Naive thymus-derived CD4-positive, alpha-beta T cell (primary cell): ENCODE results near the gene TBC1D1. TPM values are rescaled to one million over a fixed set of nuclear protein-coding genes. Genes with fewer than 3 reads are reported as not detected.

ENCODE experiments used
- ATAC-seq: fragments of 150-1000 bp; cut with Tn5 transposase; 2 replicates; pipeline ENCODE4 v1.10.0; 2021; ENCODE audit warnings: mild to moderate bottlenecking, moderate library complexity
- CTCF ChIA-PET: fragments of 350-600 bp; sonication (Branson Sonifier 250); formaldehyde crosslinking; loops from one replicate; lab custom pipeline; 2021; ENCODE audit warnings: antibody characterized with exemption; lab: Charles Lee
- POLR2A ChIA-PET: fragments of 350-600 bp; sonication (Branson Sonifier 250); formaldehyde crosslinking; loops from one replicate; lab custom pipeline; 2021; ENCODE audit warnings: antibody characterized with exemption, inconsistent platforms; lab: Charles Lee
- DNase-seq, 9 donors: peaks; one replicate each; pipeline versions ENCODE4 v3.0.0 to v3.0.0-alpha.2; 2020 to 2022; ENCODE audit warnings: mixed read lengths in 1 of 9
- H3K27ac ChIP-seq: one replicate; pipeline ENCODE4 v1.7.0; 2013; ENCODE audit warnings: mild to moderate bottlenecking, low read depth, low read length, moderate library complexity
- H3K27me3 ChIP-seq, 2 donors: one replicate each; pipeline ENCODE4 v1.7.0; 2013; ENCODE audit warnings: low read length in 2 of 2, mild to moderate bottlenecking in 2 of 2, moderate library complexity in 2 of 2; ENCODE audit not compliant: control insufficient read depth in 2 of 2, insufficient read depth in 2 of 2
- H3K36me3 ChIP-seq, 3 experiments: 1 replicate in 2 of 3; 2 replicates in 1 of 3; pipeline ENCODE4 v1.7.0; 2013; ENCODE audit warnings: low read length in 3 of 3, mild to moderate bottlenecking in 3 of 3, moderate library complexity in 1 of 3; ENCODE audit not compliant: insufficient read depth in 3 of 3, control insufficient read depth in 2 of 3
- H3K4me1 ChIP-seq, 2 donors: one replicate each; pipeline ENCODE4 v1.7.0; 2013; ENCODE audit warnings: low read length in 2 of 2, mild to moderate bottlenecking in 2 of 2, moderate library complexity in 1 of 2; ENCODE audit not compliant: control insufficient read depth in 2 of 2, insufficient read depth in 2 of 2
- H3K4me3 ChIP-seq: 2 replicates; pipeline ENCODE4 v1.7.0; 2013; ENCODE audit warnings: mild to moderate bottlenecking, low read length
- H3K9me3 ChIP-seq, 3 experiments: 1 replicate in 2 of 3; 2 replicates in 1 of 3; pipeline ENCODE4 v1.7.0; 2013; ENCODE audit warnings: low read length in 3 of 3; ENCODE audit not compliant: control insufficient read depth in 2 of 3
- H3K27ac Mint-ChIP-seq, 9 donors: one replicate each; pipeline ENCODE4 v1.8.0; 2020 to 2022; ENCODE audit warnings: mixed read lengths in 9 of 9, mild to moderate bottlenecking in 8 of 9, moderate library complexity in 5 of 9, inconsistent platforms in 2 of 9
- H3K27me3 Mint-ChIP-seq, 5 donors: one replicate each; pipeline ENCODE4 v1.8.0; 2021 to 2022; ENCODE audit warnings: mixed read lengths in 5 of 5, mild to moderate bottlenecking in 1 of 5
- H3K36me3 Mint-ChIP-seq, 5 donors: one replicate each; pipeline ENCODE4 v1.8.0; 2020 to 2022; ENCODE audit warnings: mixed read lengths in 5 of 5, mild to moderate bottlenecking in 3 of 5, inconsistent platforms in 1 of 5
- H3K4me1 Mint-ChIP-seq, 7 donors: one replicate each; pipeline ENCODE4 v1.8.0; 2020 to 2022; ENCODE audit warnings: mixed read lengths in 7 of 7, mild to moderate bottlenecking in 3 of 7, inconsistent platforms in 1 of 7
- H3K4me3 Mint-ChIP-seq, 10 donors: one replicate each; pipeline ENCODE4 v1.8.0; 2020 to 2022; ENCODE audit warnings: mild to moderate bottlenecking in 10 of 10, mixed read lengths in 10 of 10, moderate library complexity in 6 of 10, inconsistent platforms in 2 of 10
- H3K9me3 Mint-ChIP-seq, 11 donors: one replicate each; pipeline ENCODE4 v1.8.0; 2020 to 2022; ENCODE audit warnings: mixed read lengths in 11 of 11, mild to moderate bottlenecking in 4 of 11, inconsistent platforms in 1 of 11, moderate library complexity in 1 of 11
- intact Hi-C, 2 donors: fragments of 100-400 bp; cut with micrococcal nuclease; formaldehyde crosslinking; loops; one replicate each; pipeline ENCODE4 v1.15.1; 2023
- polyA plus RNA-seq, 2 donors: library from polyadenylated mRNA; unstranded; fragments of 300-500 nt; fragmentation: Illumina TruSeq; gene quantifications; one replicate each; pipeline ENCODE4 v1.2.3, GENCODE V29; 2021
- total RNA-seq, 6 experiments: library from RNA in 5 of 6; stranded (reverse) in 5 of 6; gene quantifications; 1 replicate in 5 of 6; 2 replicates in 1 of 6; pipeline ENCODE4 v1.2.3 and lab custom pipeline; 2021 to 2026

The TBC1D1 gene
- total and polyA plus RNA-seq, 7 experiments from 2014 or later = 19.4 to 66.8 (median 46.9) TPM

DNA sequence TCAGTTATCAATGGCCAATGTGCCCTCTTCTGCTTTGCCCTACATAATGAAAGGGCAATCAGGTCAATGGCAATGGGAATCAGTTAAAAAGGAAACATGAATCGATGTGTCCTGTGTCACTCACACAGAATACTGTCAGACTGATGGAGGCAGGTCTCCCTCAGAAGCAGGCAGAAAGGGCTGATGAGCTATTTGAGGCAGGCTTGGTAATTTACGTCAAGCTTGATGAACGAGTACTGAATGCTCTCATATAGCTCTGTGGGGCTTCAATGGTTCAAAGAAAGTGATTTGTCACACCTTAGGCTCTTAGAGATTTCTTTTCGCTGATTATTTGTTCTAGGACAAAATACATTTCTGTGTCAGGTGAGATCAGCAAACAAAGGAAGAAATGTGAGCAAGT lies 22.6 kb upstream of the TBC1D1 start:
- DNase-seq = no peak
- Histone ChIP-seq H3K36me3 (peaks cover 0 to 12% (median 0%) of the 10 kb centered on the region in 3 experiments), H3K9me3 (no peaks in the 10 kb centered on the region), H3K4me3 (no peak overlapping the region), H3K27ac (no peak overlapping the region), H3K4me1 (peaks cover 0 to 5% of the 10 kb centered on the region in 2 donors), H3K27me3 (no peaks in the 10 kb centered on the region)
- H3K9me3 Mint-ChIP-seq = no peaks in the 10 kb centered on the region
- H3K4me3 Mint-ChIP-seq = no peak overlapping the region
- POLR2A ChIA-PET = no interaction called here
- CTCF ChIA-PET = no interaction called here
- ATAC-seq = no peak
- no peak overlapping the region for H3K27ac Mint-ChIP-seq
- H3K27me3 Mint-ChIP-seq = no peaks in the 10 kb centered on the region
- intact Hi-C loops = no loop called here
- peaks cover 11 to 35% (median 27%) of the 10 kb centered on the region in 5 donors for H3K36me3 Mint-ChIP-seq
- peaks cover 0 to 21% (median 17%) of the 10 kb centered on the region in 7 donors for H3K4me1 Mint-ChIP-seq

DNA sequence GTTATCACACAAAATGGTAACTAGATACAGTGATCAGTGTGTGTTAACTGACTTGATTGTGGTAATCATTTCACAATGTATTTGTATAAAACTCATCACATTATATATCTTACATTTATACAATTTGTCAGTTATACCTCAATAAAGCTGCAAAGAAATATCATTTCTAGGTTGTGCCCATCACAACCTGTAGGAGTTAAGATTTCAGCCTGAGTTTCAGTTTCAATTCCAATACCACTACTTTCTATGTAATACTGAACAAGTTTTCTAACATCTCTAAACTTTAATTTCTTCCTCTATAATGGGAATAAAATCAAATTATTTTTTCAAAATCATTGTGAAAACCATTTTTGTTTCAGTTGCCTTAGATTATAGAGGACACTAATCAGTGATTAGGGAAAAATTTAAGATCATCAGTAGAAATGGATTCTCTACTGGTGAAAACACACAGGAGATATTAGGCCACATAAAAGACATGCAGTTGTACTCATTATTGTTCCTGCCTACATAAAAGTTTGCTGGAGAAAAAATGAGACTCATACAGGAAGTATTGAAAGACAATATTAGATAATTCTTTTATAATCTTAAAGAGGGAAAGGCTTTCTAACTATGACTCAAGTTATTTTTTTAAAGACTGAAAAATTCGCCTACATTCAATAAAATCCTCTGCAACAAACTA lies 18.4 kb upstream of the TBC1D1 start:
- Mint-ChIP-seq H3K36me3 (peaks cover 6 to 22% (median 14%) of the 10 kb centered on the region in 5 donors), H3K4me1 (peaks cover 0 to 25% (median 21%) of the 10 kb centered on the region in 7 donors), H3K4me3 (no peak overlapping the region), H3K9me3 (no peaks in the 10 kb centered on the region), H3K27ac (peak overlapping the region in 7 of 9 donors; percentile 5 to 75 (median 55)), H3K27me3 (no peaks in the 10 kb centered on the region)
- Histone ChIP-seq H3K27me3 (no peaks in the 10 kb centered on the region), H3K27ac (no peak overlapping the region), H3K9me3 (no peaks in the 10 kb centered on the region), H3K4me3 (no peak overlapping the region), H3K4me1 (peaks cover 0 to 5% of the 10 kb centered on the region in 2 donors), H3K36me3 (peaks cover 0 to 8% (median 0%) of the 10 kb centered on the region in 3 experiments)
- ATAC-seq (no peak), DNase-seq (no peak)
- CTCF ChIA-PET = no interaction called here
- intact Hi-C loops = loop anchor here (1.0 to 2.0 kb wide), 2 partner anchors 18 to 19 kb away; partner anchors contain the start of gene TBC1D1 (in 2 of the 2)
- POLR2A ChIA-PET = no interaction called here

DNA sequence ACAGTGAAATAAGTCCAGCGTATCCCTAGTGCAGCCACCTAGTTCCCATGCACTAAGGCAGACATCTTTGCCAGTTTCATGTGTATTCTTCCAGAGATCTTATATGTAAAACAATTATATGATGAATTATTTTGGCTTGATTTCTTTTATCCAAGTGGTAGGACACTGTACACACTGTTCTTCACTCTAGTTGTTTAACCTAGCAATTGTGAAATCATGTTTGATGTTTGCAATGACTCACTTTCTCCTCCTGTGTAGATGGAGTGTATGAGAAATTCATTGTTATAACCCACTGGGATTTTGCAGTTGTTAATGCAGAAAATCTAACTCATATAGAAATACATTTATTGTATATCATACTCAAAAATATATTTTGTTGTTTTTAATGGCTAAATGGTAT lies 17.5 kb upstream of the TBC1D1 start:
- no peak overlapping the region for H3K4me3 ChIP-seq
- no peak overlapping the region for H3K27ac ChIP-seq
- Mint-ChIP-seq H3K9me3 (no peaks in the 10 kb centered on the region), H3K4me1 (peaks cover 0 to 25% (median 21%) of the 10 kb centered on the region in 7 donors), H3K27me3 (no peaks in the 10 kb centered on the region), H3K27ac (peak overlapping the region in 1 of 9 donors; percentile 22), H3K36me3 (peaks cover 0 to 13% (median 9%) of the 10 kb centered on the region in 5 donors), H3K4me3 (no peak overlapping the region)
- H3K27me3 ChIP-seq = no peaks in the 10 kb centered on the region
- peak; percentile 41 for ATAC-seq
- no peak for DNase-seq
- H3K36me3 ChIP-seq = peaks cover 0 to 5% (median 0%) of the 10 kb centered on the region in 3 experiments
- H3K9me3 ChIP-seq = no peaks in the 10 kb centered on the region
- CTCF ChIA-PET = no interaction called here
- peaks cover 0 to 5% of the 10 kb centered on the region in 2 donors for H3K4me1 ChIP-seq
- intact Hi-C loops = loop anchor here in 1 of 2 donors (2.0 kb wide), 1 partner anchor 17 kb away; the partner anchor contains the start of gene TBC1D1
- POLR2A ChIA-PET = no interaction called here

- Histone ChIP-seq H3K4me3 (no peak overlapping the region), H3K27me3 (no peaks in the 10 kb centered on the region), H3K4me1 (peaks cover 0 to 5% of the 10 kb centered on the region in 2 donors), H3K36me3 (no peaks in the 10 kb centered on the region), H3K9me3 (no peaks in the 10 kb centered on the region), H3K27ac (no peak overlapping the region)
- Mint-ChIP-seq H3K36me3 (peaks cover 0 to 4% (median 2%) of the 10 kb centered on the region in 5 donors), H3K27ac (no peak overlapping the region), H3K27me3 (no peaks in the 10 kb centered on the region), H3K4me3 (no peak overlapping the region), H3K4me1 (peaks cover 0 to 28% (median 18%) of the 10 kb centered on the region in 7 donors), H3K9me3 (no peaks in the 10 kb centered on the region)
- intact Hi-C loops = no loop called here
- no peak for DNase-seq
- POLR2A ChIA-PET = no interaction called here
- ATAC-seq = no peak
- CTCF ChIA-PET = no interaction called here
Measured at GRCh38 chr4:37876156-37876555, 14.7 kb upstream of the TBC1D1 start.

DNA sequence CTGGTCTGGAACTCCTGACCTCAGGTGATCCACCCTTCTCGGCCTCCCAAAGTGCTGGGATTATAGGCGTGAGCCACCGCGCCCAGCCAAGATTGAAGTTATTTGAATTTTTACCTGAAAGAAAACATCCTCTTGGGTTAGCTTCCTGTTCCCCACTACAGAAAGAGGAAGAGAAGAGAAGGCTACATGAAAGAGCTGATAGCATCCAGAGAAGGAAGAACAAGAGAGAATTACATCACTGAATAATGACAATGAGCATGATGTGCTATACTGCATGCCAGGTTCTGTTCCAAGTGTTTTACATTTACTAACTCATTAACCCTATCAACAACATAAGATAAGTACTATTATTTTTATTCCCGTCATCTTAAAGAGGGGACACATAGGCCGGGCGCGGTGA lies 11.5 kb upstream of the TBC1D1 start:
- H3K4me3 Mint-ChIP-seq = no peak overlapping the region
- no peak overlapping the region for H3K27ac Mint-ChIP-seq
- ChIA-PET CTCF (no interaction called here), POLR2A (no interaction called here)
- no peaks in the 10 kb centered on the region for H3K36me3 Mint-ChIP-seq
- Histone ChIP-seq H3K4me1 (no peaks in the 10 kb centered on the region), H3K36me3 (no peaks in the 10 kb centered on the region), H3K4me3 (no peak overlapping the region), H3K9me3 (no peaks in the 10 kb centered on the region), H3K27ac (no peak overlapping the region), H3K27me3 (no peaks in the 10 kb centered on the region)
- no peaks in the 10 kb centered on the region for H3K9me3 Mint-ChIP-seq
- DNase-seq (no peak), ATAC-seq (peak; percentile 40)
- H3K4me1 Mint-ChIP-seq = peaks cover 0 to 7% (median 3%) of the 10 kb centered on the region in 7 donors
- intact Hi-C loops = no loop called here
- H3K27me3 Mint-ChIP-seq = peaks cover 0 to 14% (median 0%) of the 10 kb centered on the region in 5 donors

DNA sequence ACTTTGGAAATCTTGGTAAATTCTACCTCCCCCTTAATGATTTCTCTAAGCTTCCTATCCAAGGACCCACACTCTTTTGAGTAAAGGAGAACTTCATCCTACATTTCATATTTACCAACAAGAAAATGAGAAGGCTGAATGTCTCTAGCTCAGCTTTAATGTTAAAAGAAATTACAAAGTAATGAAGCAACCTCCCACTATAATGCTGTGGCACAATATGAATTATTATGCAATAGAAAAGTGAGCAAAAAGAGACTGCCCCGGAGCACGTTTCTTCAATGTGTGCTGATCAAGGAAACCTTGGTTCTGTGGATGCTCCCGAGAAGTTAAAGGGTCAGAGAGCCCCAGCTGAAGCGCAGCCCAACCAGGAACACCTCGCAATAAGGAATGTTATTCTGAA lies 9.1 kb upstream of the TBC1D1 start:
- no peak overlapping the region for H3K27ac Mint-ChIP-seq
- ATAC-seq (no peak), DNase-seq (no peak)
- H3K36me3 ChIP-seq = no peaks in the 10 kb centered on the region
- peaks cover 0 to 16% (median 3%) of the 10 kb centered on the region in 7 donors for H3K4me1 Mint-ChIP-seq
- H3K27me3 ChIP-seq = no peaks in the 10 kb centered on the region
- intact Hi-C loops = no loop called here
- no peak overlapping the region for H3K4me3 ChIP-seq
- H3K4me3 Mint-ChIP-seq = no peak overlapping the region
- H3K27ac ChIP-seq = no peak overlapping the region
- CTCF ChIA-PET = no interaction called here
- no peaks in the 10 kb centered on the region for H3K9me3 ChIP-seq
- POLR2A ChIA-PET = interaction anchor here (0.7 kb wide), 1 partner anchor 101 kb away, joined by 3 read pairs; no protein-coding TSS in a partner anchor
- H3K27me3 Mint-ChIP-seq = peaks cover 0 to 14% (median 0%) of the 10 kb centered on the region in 5 donors
- no peaks in the 10 kb centered on the region for H3K36me3 Mint-ChIP-seq
- H3K4me1 ChIP-seq = no peaks in the 10 kb centered on the region
- no peaks in the 10 kb centered on the region for H3K9me3 Mint-ChIP-seq
